Measurements from ENCODE around the gene SMAD3.

GRCh38 chr15:67179411-67179995 lies 114.1 kb downstream of the SMAD3 start:
- TF ChIP-seq EZH2 (IDR thresholded peaks at IDR 0.05; ENCODE audit: borderline replicate concordance, control insufficient read depth, low read depth, low read length) (no peak), CTCF (IDR thresholded peaks at IDR 0.05 in 2 of 3, conservative IDR thresholded peaks at IDR 0.05 in 1 of 3; ENCODE audit: control insufficient read depth in 2 of 3, extremely low read depth in 1 of 3, insufficient read depth in 1 of 3, low read depth in 3 of 3, low read length in 3 of 3) (no peak), POLR2A (IDR thresholded peaks at IDR 0.05; ENCODE audit: low read depth, low read length) (peak; percentile 41; the same call in 1 of the 2 replicates), CEBPB (IDR thresholded peaks at IDR 0.05; ENCODE audit: borderline replicate concordance in 1 of 2, low read depth in 2 of 2, low read length in 2 of 2) (no peak), ATF3 (IDR thresholded peaks at IDR 0.05; ENCODE audit: borderline replicate concordance, extremely low read depth, low read depth, low read length) (no peak), JUND (IDR thresholded peaks at IDR 0.05; ENCODE audit: low read depth, low read length) (no peak), BACH1 (IDR thresholded peaks at IDR 0.05; ENCODE audit: borderline replicate concordance) (no peak), IKZF2 (IDR thresholded peaks at IDR 0.05) (no peak), EGR1 (IDR thresholded peaks at IDR 0.05; ENCODE audit: borderline replicate concordance in 1 of 2, low read depth in 2 of 2, low read length in 2 of 2) (no peak), STAT1 (conservative IDR thresholded peaks at IDR 0.05) (no peak), KDM1A (IDR thresholded peaks at IDR 0.05; ENCODE audit: borderline replicate concordance) (no peak)
